Endothelial cell of umbilical vein (primary cell): ENCODE measurements around the gene ZDHHC24. TPM values are rescaled to one million over a fixed set of nuclear protein-coding genes. Genes with fewer than 3 reads are reported as not detected.

Experiments used
- BruUV-seq: library from RNA; stranded (reverse); fragments of 400-500 nt; replicated peaks from 2 replicates; lab custom pipeline; 2021; lab: Mats Ljungman, UMichigan
- CTCF ChIA-PET: fragments of 300-600, 350-600 bp; sonication (Branson Sonifier 250); formaldehyde crosslinking; loops from one replicate; lab custom pipeline; 2021; ENCODE audit warnings: antibody characterized with exemption, inconsistent platforms; lab: Charles Lee
- POLR2A ChIA-PET: fragments of 300-600, 350-600 bp; sonication (Branson Sonifier 250); formaldehyde crosslinking; loops from one replicate; lab custom pipeline; 2021; ENCODE audit warnings: antibody characterized with exemption, inconsistent platforms; lab: Charles Lee
- DNase-seq: peaks from one replicate; pipeline ENCODE4 v3.0.0-alpha.2; 2011; ENCODE audit warnings: low read depth, low spot score
- FAIRE-seq: peaks from 2 replicates; lab custom pipeline; 2011; peaks lifted over from hg19 to GRCh38; lab: Jason Lieb, UNC
- H2AFZ ChIP-seq: 2 replicates; pipeline ENCODE4 v1.6.0; 2012; ENCODE audit warnings: low read depth, low read length, control low read depth, inconsistent platforms
- H3K27ac ChIP-seq: 2 replicates; pipeline ENCODE4 v1.5.1; 2011; ENCODE audit warnings: low read depth, mild to moderate bottlenecking, control low read depth, low read length, moderate library complexity; ENCODE audit not compliant: insufficient read depth
- H3K27me3 ChIP-seq, 2 experiments: 2 replicates each; pipeline versions ENCODE4 v1.6.0 to v1.6.1; 2011; ENCODE audit warnings: low read length in 2 of 2, mixed read lengths in 1 of 2; ENCODE audit not compliant: control insufficient read depth in 2 of 2, insufficient read depth in 2 of 2
- H3K36me3 ChIP-seq, 2 experiments: 2 replicates in 1 of 2; 3 replicates in 1 of 2; pipeline ENCODE4 v1.5.1; 2011; ENCODE audit warnings: low read length in 2 of 2, mild to moderate bottlenecking in 1 of 2, moderate library complexity in 1 of 2; ENCODE audit not compliant: control insufficient read depth in 2 of 2, insufficient read depth in 2 of 2; ENCODE audit errors: extremely low read depth in 1 of 2
- H3K4me1 ChIP-seq: 3 replicates; pipeline ENCODE4 v1.5.1; 2011; ENCODE audit warnings: mild to moderate bottlenecking, low read length; ENCODE audit not compliant: control insufficient read depth, insufficient read depth; ENCODE audit errors: extremely low read depth
- H3K4me2 ChIP-seq: 2 replicates; pipeline ENCODE4 v1.6.1; 2011; ENCODE audit warnings: low read length, control low read depth, mixed read lengths; ENCODE audit not compliant: insufficient read depth
- H3K4me3 ChIP-seq, 3 experiments: fragments of 200-600 bp in 1 of 3; sonication (generic), shearing (Covaris generic) in 1 of 3; replicated peaks in 1 of 3; 2 replicates each; pipeline ENCODE4 v1.5.1; 2011 to 2016; ENCODE audit warnings: control low read depth in 3 of 3, low read length in 3 of 3, mild to moderate bottlenecking in 2 of 3, inconsistent platforms in 1 of 3, low read depth in 1 of 3, moderate library complexity in 1 of 3; ENCODE audit not compliant: insufficient read depth in 1 of 3
- H3K79me2 ChIP-seq: 2 replicates; pipeline ENCODE4 v1.6.0; 2012; ENCODE audit warnings: low read length, inconsistent platforms; ENCODE audit not compliant: control insufficient read depth, insufficient read depth
- H3K9ac ChIP-seq: replicated peaks from 2 replicates; pipeline ENCODE3; 2011; ENCODE audit warnings: low read length, control low read depth; ENCODE audit not compliant: insufficient read depth; ENCODE audit errors: extremely low read depth
- H3K9me1 ChIP-seq: replicated peaks from 3 replicates; pipeline ENCODE4 v1.6.0; 2011; ENCODE audit warnings: mild to moderate bottlenecking, low read length; ENCODE audit not compliant: control insufficient read depth, insufficient read depth; ENCODE audit errors: extremely low read depth
- H3K9me3 ChIP-seq: replicated peaks from 2 replicates; pipeline ENCODE4 v1.5.1; 2012; ENCODE audit warnings: low read length, inconsistent platforms; ENCODE audit not compliant: control insufficient read depth, insufficient read depth
- H4K20me1 ChIP-seq: replicated peaks from 2 replicates; pipeline ENCODE3; 2011; ENCODE audit warnings: mild to moderate bottlenecking, low read length; ENCODE audit not compliant: control insufficient read depth, insufficient read depth; ENCODE audit errors: extremely low read depth
- CTCF ChIP-seq, 2 donors: IDR thresholded peaks; 1 replicate in 1 of 2; 2 replicates in 1 of 2; pipeline ENCODE4 v1.5.1; 2011; ENCODE audit warnings: low read length in 2 of 2, mild to moderate bottlenecking in 2 of 2, moderate library complexity in 2 of 2, control low read depth in 1 of 2, inconsistent platforms in 1 of 2, low read depth in 1 of 2; ENCODE audit not compliant: insufficient read depth in 1 of 2; ENCODE audit errors: extremely low read depth in 1 of 2
- EZH2 ChIP-seq: IDR thresholded peaks from 2 replicates; pipeline ENCODE4 v1.6.1; 2012; ENCODE audit warnings: borderline replicate concordance, low read depth, mild to moderate bottlenecking, moderate library complexity, low read length, inconsistent platforms; ENCODE audit not compliant: severe bottlenecking
- FOS ChIP-seq: IDR thresholded peaks from 2 replicates; pipeline ENCODE4 v1.6.1; 2011; ENCODE audit warnings: mild to moderate bottlenecking, low read length, moderate library complexity, borderline replicate concordance; ENCODE audit not compliant: insufficient read depth
- GATA2 ChIP-seq: IDR thresholded peaks from 2 replicates; pipeline ENCODE4 v1.7.0; 2011; ENCODE audit warnings: low read depth, mild to moderate bottlenecking, moderate library complexity, mixed read lengths, low read length; ENCODE audit not compliant: insufficient read length, insufficient read depth
- JUN ChIP-seq: IDR thresholded peaks from 2 replicates; pipeline ENCODE4 v1.6.1; 2011; ENCODE audit warnings: borderline replicate concordance, low read depth; ENCODE audit not compliant: insufficient read length, insufficient read depth
- MAX ChIP-seq: IDR thresholded peaks from 2 replicates; pipeline ENCODE4 v1.6.1; 2011; ENCODE audit not compliant: insufficient read depth, insufficient read length
- MYC ChIP-seq: IDR thresholded peaks from one replicate; pipeline ENCODE4 v1.6.1; 2011; ENCODE audit warnings: mild to moderate bottlenecking, low read depth, low read length
- POLR2A ChIP-seq: IDR thresholded peaks from 2 replicates; pipeline ENCODE4 v1.6.1; 2012; ENCODE audit warnings: low read depth, mild to moderate bottlenecking, control low read depth, low read length
- POLR2AphosphoS5 ChIP-seq: IDR thresholded peaks from 2 replicates; pipeline ENCODE4 v1.6.1; 2012; ENCODE audit warnings: low read depth, mild to moderate bottlenecking, control low read depth, low read length, moderate library complexity; ENCODE audit not compliant: insufficient read depth
- dilution Hi-C: fragments of 300-500 bp; cut with MboI; formaldehyde crosslinking; loops from one replicate; pipeline ENCODE4 v1.15.0; 2019; ENCODE audit warnings: low sequenced_read_pairs; ENCODE audit not compliant: extremely low pct_ligation_motif_present
- intact Hi-C: fragments of 100-400 bp; cut with micrococcal nuclease; formaldehyde crosslinking; loops from one replicate; pipeline ENCODE4 v1.10.0; 2022
- polyA plus RNA-seq, 4 experiments: library from polyadenylated mRNA; depleted of rRNA in 3 of 4; stranded (reverse) in 3 of 4; unstranded in 1 of 4; fragments of >200 nt; gene quantifications; 2 replicates each; pipeline versions ENCODE4 v1.2.1 to v1.2.3, GENCODE V29; 2011 to 2012; ENCODE audit warnings: missing spikeins in 1 of 4
- total RNA-seq: library from RNA; stranded (reverse); gene quantifications from 2 replicates; pipeline ENCODE4 v1.2.3, GENCODE V29; 2021

Gene ZDHHC24
- total and polyA plus RNA-seq, 2 donors (not counting 3 experiments of a cell fraction or from before 2014, with no cell fraction given): 20.1 to 21.1 TPM

- POLR2A ChIA-PET: no interaction called here
- Histone ChIP-seq H3K27ac (no peak overlapping the region), H3K4me1 (no peaks in the 10 kb centered on the region), H3K27me3 (peaks cover 5 to 6% of the 10 kb centered on the region in 2 experiments), H3K9me3 (no peaks in the 10 kb centered on the region), H4K20me1 (no peaks in the 10 kb centered on the region), H3K36me3 (no peaks in the 10 kb centered on the region), H2AFZ (no peak overlapping the region), H3K4me3 (no peak overlapping the region), H3K79me2 (no peaks in the 10 kb centered on the region), H3K4me2 (no peak overlapping the region), H3K9me1 (no peaks in the 10 kb centered on the region), H3K9ac (no peak overlapping the region)
- dilution Hi-C loops: no loop called here
- FAIRE-seq (no peak), DNase-seq (no peak)
- intact Hi-C loops: no loop called here
- TF ChIP-seq FOS (no peak), MYC (no peak), POLR2A (no peak), CTCF (IDR thresholded peaks at IDR 0.05; ENCODE audit: extremely low read depth in 1 of 2, insufficient read depth in 1 of 2, low read depth in 1 of 2, low read length in 2 of 2) (no peak), MAX (no peak), GATA2 (no peak), JUN (no peak), POLR2AphosphoS5 (no peak), EZH2 (no peak)
- CTCF ChIA-PET: interaction anchor here (1.4 kb wide), 1 partner anchor 8 kb away, joined by 3 read pairs; the partner anchor contains the start of genes ACTN3 and ZDHHC24
- BruUV-seq: no TSS peak
Observed at GRCh38 chr11:66554602-66555001, 8.8 kb upstream of the ZDHHC24 start.
